NCI-H1436 (cell line): ENCODE data around the gene G0S2.

Experiments used
- DNase-seq: peaks from one replicate; lab custom pipeline; 2025; lab: John Stamatoyannopoulos, UW

G0S2 gene

GRCh38 chr1:209648931-209649776 is 26.1 kb upstream of the G0S2 start:
- no peak for DNase-seq

- DNase-seq, result no peak
Observed at GRCh38 chr1:209650454-209650853, 24.8 kb upstream of the G0S2 start.

GRCh38 chr1:209651138-209651587 is 24.0 kb upstream of the G0S2 start:
- no peak for DNase-seq

DNA sequence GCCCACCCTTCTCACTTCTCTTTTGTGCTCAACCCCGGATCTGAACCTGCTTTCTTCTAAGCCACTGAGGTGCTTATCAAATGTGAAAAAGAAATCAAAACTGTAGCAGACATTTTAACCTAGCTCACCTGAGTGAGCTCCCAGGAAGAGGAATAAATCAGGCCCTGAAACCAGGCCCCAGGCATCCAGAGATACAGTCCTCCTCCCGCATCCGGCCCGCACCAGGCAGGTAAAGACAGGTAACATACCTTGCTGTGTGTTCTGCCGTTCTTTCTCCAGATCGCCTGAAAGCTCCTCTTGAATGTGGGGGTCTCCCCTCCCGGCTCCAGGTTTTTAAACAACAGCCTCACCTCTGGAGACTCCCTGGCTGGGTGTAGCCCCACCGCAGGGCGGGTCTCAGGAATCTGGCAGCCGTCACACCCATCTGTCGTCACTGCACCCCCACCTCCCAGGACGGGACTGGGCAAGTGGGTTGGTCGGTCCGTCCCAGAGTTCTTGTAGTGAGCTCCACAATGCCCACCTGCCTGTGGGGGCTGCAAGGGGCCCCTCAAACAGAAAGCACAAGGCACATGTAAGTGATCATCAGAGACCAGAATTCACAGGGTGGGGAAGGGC is 23.0 kb upstream of the G0S2 start, which contains the start of gene LAMB3:
Gene LAMB3 (minus strand): TSS at position 305 of the 615 bp plus-strand sequence. CDS start 1,481 bp downstream, outside the sequence.
- no peak for DNase-seq

- peak; percentile 29 for DNase-seq
Observed at GRCh38 chr1:209652873-209653401, 22.3 kb upstream of the G0S2 start.

- no peak for DNase-seq
Observed at GRCh38 chr1:209653915-209654351, 21.3 kb upstream of the G0S2 start.

- DNase-seq, result no peak
Observed at GRCh38 chr1:209655411-209656231, 19.6 kb upstream of the G0S2 start.

DNA sequence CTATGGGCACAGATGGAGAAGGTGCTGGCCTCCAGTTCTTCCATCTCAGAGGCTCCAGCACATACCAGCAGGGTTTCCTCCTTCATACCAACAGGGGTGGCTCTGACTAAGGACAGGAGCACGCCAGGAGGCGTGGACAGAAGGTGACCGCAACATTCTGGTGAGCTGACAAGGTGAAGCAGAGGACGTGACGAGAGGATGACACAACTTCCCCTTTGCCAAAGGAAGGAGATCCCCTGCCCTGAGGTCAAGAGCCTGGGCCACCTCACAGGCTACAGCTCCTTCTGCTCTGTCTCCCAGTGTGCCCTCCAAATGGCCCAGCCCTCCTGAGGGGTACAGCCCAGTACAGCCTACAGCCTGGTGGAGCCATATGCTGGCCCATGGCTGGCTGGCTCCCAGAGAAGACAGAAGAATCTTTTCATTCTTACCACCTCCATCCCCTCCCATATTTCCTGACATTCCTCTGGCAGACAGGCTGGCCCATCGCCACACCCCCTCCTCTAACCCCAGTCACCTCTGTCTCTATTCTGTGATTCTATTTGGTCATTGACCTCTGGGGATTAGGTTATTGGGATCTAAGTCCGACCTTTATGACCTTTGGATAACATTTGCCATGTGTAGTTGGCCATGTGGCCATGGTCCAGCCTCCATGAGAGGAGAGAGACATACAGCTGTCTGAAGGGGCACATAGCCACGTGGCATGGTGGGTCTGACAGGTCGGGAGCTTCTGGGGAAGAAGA is 17.9 kb upstream of the G0S2 start:
- no peak for DNase-seq

GRCh38 chr1:209657918-209658317 is 17.3 kb upstream of the G0S2 start:
- no peak for DNase-seq

DNA sequence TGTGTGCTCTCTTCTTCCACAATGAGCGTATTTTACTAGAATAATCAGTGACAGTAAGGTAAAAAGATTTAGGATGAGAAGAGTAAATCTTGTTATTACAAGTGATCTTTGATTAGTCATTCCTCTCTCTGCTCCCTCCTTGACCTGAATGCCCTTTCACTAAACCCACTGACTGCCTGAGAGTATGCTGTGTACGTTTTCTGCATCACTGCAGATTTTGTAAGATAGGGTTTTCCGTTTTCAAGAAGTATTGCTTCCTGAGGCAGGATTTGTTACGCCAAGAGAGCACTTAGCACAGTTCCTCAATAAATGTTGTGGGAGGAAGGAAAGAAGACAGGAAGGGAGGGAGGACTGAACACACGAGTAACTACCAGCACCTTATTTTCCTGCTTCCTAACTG is 15.3 kb upstream of the G0S2 start:
- DNase-seq, result no peak

DNA sequence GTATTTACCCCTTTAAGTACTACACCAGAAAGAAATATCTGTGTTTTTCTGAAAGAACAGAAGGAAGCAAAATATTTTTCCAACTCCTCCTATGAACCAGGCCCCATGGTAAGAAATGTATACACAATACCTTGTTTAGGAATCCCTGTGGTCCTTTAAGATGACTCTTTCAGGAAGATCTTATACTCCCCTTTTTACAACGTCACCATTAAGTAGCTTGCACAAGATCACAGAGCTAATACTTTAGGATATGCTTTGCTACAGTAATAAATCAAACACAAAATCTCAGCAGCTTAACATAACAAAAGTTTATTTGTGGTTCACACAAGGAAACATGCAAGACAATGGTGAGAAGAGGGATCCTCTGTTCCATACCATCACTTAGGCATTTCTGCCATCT is 14.1 kb upstream of the G0S2 start:
- no peak for DNase-seq

- no peak for DNase-seq
Observed at GRCh38 chr1:209662879-209663327, 12.3 kb upstream of the G0S2 start.

DNA sequence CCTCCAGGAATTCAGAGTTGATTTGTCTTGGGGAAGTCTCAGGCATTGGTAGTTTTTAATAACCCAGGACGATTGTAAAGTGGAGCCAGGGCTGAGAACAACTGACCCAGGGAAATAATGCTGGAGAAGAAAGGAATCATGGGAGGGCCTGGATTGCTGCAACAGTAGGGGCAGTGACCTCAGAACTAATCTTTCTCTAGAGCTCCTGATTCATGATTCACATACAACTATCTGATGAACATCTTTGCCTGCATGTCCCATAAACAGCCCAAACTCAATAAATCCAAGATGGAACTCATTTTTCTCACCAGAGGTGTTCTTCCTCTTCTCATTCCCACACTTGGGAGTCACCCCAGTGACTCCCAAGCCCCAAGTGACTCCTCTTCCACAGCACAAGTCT is 8.1 kb upstream of the G0S2 start:
- no peak for DNase-seq

DNA sequence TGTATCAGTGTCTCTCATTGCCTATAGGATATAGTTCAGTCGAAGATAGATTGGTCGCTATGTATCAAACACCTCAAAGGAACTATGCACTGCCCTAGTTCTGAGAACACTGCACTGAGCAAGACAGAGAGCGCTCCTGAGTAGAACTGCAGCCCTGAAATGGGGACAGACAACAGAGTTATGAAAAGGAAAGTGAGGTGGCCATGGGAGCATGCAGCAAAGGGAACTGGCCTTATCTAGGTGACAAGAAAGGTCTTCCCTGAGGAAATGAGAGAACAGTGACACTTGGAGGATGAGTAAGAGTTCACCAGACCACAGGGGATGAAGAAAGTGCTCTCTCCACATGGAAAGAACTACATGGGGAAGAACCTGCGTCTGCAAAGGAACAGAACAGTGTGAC is 7.5 kb upstream of the G0S2 start:
- no peak for DNase-seq

- DNase-seq, result no peak
Observed at GRCh38 chr1:209670441-209671082, 4.7 kb upstream of the G0S2 start.

- DNase-seq, result no peak
Observed at GRCh38 chr1:209672705-209673630, 2.2 kb upstream of the G0S2 start.

GRCh38 chr1:209673631-209674417 is 1.4 kb upstream of the G0S2 start:
- no peak for DNase-seq

DNA sequence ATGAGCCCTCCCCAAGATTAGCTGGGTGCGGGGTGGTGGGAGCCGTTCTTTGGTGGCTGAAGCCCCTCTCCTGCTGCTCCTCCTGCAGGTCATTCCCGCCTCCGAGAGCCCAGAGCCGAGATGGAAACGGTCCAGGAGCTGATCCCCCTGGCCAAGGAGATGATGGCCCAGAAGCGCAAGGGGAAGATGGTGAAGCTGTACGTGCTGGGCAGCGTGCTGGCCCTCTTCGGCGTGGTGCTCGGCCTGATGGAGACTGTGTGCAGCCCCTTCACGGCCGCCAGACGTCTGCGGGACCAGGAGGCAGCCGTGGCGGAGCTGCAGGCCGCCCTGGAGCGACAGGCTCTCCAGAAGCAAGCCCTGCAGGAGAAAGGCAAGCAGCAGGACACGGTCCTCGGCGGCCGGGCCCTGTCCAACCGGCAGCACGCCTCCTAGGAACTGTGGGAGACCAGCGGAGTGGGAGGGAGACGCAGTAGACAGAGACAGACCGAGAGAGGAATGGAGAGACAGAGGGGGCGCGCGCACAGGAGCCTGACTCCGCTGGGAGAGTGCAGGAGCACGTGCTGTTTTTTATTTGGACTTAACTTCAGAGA is 448 bp downstream of the G0S2 start:
- DNase-seq, result no peak
